ENCODE results near the gene CAMKK1. TPM values are rescaled to one million over a fixed set of nuclear protein-coding genes. Genes with fewer than 3 reads are reported as not detected.

The CAMKK1 gene
- total and polyA plus RNA-seq, 2 donors (not counting 3 experiments of a cell fraction or from before 2014, with no cell fraction given) = 4.5 to 6.1 TPM

GRCh38 chr17:3815925-3816324 is 76.9 kb downstream of the CAMKK1 start:
- no peak for FAIRE-seq
- H3K4me3 ChIP-seq (replicated peaks in 1 of 3; ENCODE audit: insufficient read depth in 1 of 3, low read depth in 1 of 3, low read length in 3 of 3) = no peak overlapping the region
- ChIA-PET CTCF (interaction anchor here (2.3 kb wide), 1 partner anchor 78 kb away, joined by 13 read pairs; no protein-coding TSS in a partner anchor), POLR2A (no interaction called here)
- no peak overlapping the region for H3K27ac ChIP-seq (ENCODE audit: insufficient read depth, low read depth, low read length)
- BruUV-seq (replicated peaks) = no TSS peak
- peaks cover 10% of the 10 kb centered on the region for H3K4me1 ChIP-seq (ENCODE audit: control insufficient read depth, extremely low read depth, insufficient read depth, low read length)
- no peaks in the 10 kb centered on the region for H3K9me1 ChIP-seq (replicated peaks; ENCODE audit: control insufficient read depth, extremely low read depth, insufficient read depth, low read length)
- no peak for DNase-seq (ENCODE audit: low read depth, low spot score)
- H3K9me3 ChIP-seq (replicated peaks; ENCODE audit: control insufficient read depth, insufficient read depth, low read length) = no peaks in the 10 kb centered on the region
- no peaks in the 10 kb centered on the region for H3K79me2 ChIP-seq (ENCODE audit: control insufficient read depth, insufficient read depth, low read length)
- no peak overlapping the region for H2AFZ ChIP-seq (ENCODE audit: low read depth, low read length)
- H3K4me2 ChIP-seq (ENCODE audit: insufficient read depth, low read length) = no peak overlapping the region
- peaks cover 21 to 23% of the 10 kb centered on the region in 2 experiments for H3K36me3 ChIP-seq (ENCODE audit: control insufficient read depth in 2 of 2, extremely low read depth in 1 of 2, insufficient read depth in 2 of 2, low read length in 2 of 2)
- dilution Hi-C loops (cut with MboI; ENCODE audit: extremely low pct_ligation_motif_present, low sequenced_read_pairs) = no loop called here
- no peaks in the 10 kb centered on the region for H4K20me1 ChIP-seq (replicated peaks; ENCODE audit: control insufficient read depth, extremely low read depth, insufficient read depth, low read length)
- TF ChIP-seq POLR2AphosphoS5 (IDR thresholded peaks at IDR 0.05; ENCODE audit: insufficient read depth, low read depth, low read length) (no peak), FOS (IDR thresholded peaks at IDR 0.05; ENCODE audit: borderline replicate concordance, insufficient read depth, low read length) (no peak), GATA2 (IDR thresholded peaks at IDR 0.05; ENCODE audit: insufficient read depth, insufficient read length, low read depth, low read length) (no peak), MYC (IDR thresholded peaks at IDR 0.05; ENCODE audit: low read depth, low read length) (no peak), MAX (IDR thresholded peaks at IDR 0.05; ENCODE audit: insufficient read depth, insufficient read length) (no peak)
- TF ChIP-seq, protein P1, sequence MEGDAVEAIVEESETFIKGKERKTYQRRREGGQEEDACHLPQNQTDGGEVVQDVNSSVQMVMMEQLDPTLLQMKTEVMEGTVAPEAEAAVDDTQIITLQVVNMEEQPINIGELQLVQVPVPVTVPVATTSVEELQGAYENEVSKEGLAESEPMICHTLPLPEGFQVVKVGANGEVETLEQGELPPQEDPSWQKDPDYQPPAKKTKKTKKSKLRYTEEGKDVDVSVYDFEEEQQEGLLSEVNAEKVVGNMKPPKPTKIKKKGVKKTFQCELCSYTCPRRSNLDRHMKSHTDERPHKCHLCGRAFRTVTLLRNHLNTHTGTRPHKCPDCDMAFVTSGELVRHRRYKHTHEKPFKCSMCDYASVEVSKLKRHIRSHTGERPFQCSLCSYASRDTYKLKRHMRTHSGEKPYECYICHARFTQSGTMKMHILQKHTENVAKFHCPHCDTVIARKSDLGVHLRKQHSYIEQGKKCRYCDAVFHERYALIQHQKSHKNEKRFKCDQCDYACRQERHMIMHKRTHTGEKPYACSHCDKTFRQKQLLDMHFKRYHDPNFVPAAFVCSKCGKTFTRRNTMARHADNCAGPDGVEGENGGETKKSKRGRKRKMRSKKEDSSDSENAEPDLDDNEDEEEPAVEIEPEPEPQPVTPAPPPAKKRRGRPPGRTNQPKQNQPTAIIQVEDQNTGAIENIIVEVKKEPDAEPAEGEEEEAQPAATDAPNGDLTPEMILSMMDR (IDR thresholded peaks at IDR 0.05; ENCODE audit: extremely low read depth in 1 of 2, insufficient read depth in 1 of 2, low read depth in 1 of 2, low read length in 2 of 2) = no peak
- H3K27me3 ChIP-seq (ENCODE audit: control insufficient read depth in 2 of 2, insufficient read depth in 2 of 2, low read length in 2 of 2) = no peaks in the 10 kb centered on the region
- intact Hi-C loops (cut with micrococcal nuclease) = no loop called here
- H3K9ac ChIP-seq (replicated peaks; ENCODE audit: extremely low read depth, insufficient read depth, low read length) = no peak overlapping the region

Data from endothelial cell of umbilical vein (primary cell).